H1 (cell line): Measurements from ENCODE around the gene FAM131A. TPM values are rescaled to one million over a fixed set of nuclear protein-coding genes. Genes with fewer than 3 reads are reported as not detected.

Experiments used
- HDAC2 ChIP-seq, 2 experiments: fragments of 300-600 bp in 1 of 2; sonication (generic) in 1 of 2; IDR thresholded peaks; 2 replicates each; pipeline ENCODE4 v1.6.1; 2011 to 2012; ENCODE audit warnings: low read depth in 2 of 2, low read length in 2 of 2, mild to moderate bottlenecking in 2 of 2, moderate library complexity in 2 of 2, borderline replicate concordance in 1 of 2, inconsistent platforms in 1 of 2
- JUND ChIP-seq: IDR thresholded peaks from 2 replicates; pipeline ENCODE4 v1.6.1; 2011; ENCODE audit warnings: mild to moderate bottlenecking, improper control_type of control experiment, low read length
- polyA plus RNA-seq, 7 experiments: library from polyadenylated mRNA; depleted of rRNA in 3 of 7; stranded (reverse) in 5 of 7; unstranded in 2 of 7; fragments of >200 nt in 5 of 7; fragments of 200-250 nt in 2 of 7; gene quantifications; 1 replicate in 5 of 7; 2 replicates in 1 of 7; 4 replicates in 1 of 7; pipeline versions ENCODE4 v1.2.1 to v1.2.3, GENCODE V29; 2011 to 2013; ENCODE audit warnings: missing spikeins in 2 of 7, mixed read lengths in 2 of 7
- total RNA-seq: library from RNA; stranded (reverse); fragmentation: NEBNext Ultra II Directional; extraction: Animal tissue kit (Norgen Biotek cat#: 25700); gene quantifications from 2 replicates; pipeline ENCODE4 v1.2.1, GENCODE V29; 2021
- TF ChIP-seq, protein P1 (sequence below): IDR thresholded peaks from 2 replicates; pipeline ENCODE4 v1.6.1; 2012; ENCODE audit warnings: low read length, inconsistent platforms

FAM131A gene
- total and polyA plus RNA-seq, 2 of the 8 experiments (the other 6 are each of a cell fraction or from before 2014, with no cell fraction given) = 16.0 to 21.9 TPM

DNA sequence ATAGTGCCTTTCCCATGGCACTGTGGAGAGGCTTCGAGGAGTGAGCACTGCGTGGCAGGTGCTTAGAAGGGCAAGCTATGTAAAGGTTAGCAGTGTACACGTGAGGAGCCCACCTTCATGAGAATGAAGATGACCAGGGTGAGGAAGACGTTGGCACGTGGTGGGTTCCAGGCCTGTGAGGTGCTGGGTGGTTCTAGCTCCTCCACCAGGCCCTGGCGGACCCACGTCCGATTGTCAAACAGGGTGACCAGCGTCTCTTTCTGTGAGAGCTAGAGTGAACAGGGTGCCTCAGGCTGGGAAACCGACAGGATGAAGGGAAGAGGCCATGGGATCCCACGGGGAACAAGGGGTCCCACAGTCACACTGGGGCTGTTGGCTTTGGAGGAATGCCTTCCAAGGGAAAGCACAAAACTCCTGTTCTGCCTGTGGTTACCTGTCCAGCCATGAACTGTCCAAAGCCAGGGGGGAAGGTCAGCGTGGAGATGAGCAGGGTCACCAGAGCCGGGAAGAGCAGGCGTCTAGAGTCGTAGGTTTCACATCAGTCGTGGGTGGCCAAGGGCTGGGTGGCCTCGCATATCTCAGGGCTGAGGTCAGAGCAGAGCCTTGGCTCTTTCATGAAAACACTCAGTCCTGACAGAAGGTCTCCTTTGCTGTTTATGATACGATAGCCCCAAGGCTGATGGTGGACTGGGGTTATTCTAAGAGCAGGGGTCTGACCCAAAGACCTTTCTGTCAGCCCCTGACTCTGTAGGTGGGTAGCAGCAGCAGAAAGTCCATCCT, 18.1 kb downstream of the FAM131A start (continued):
- TF ChIP-seq JUND (no peak), HDAC2 (IDR thresholded peaks at IDR 0.05; ENCODE audit: borderline replicate concordance in 1 of 2, low read depth in 2 of 2, low read length in 2 of 2) (no peak)
- TF ChIP-seq, protein P1, sequence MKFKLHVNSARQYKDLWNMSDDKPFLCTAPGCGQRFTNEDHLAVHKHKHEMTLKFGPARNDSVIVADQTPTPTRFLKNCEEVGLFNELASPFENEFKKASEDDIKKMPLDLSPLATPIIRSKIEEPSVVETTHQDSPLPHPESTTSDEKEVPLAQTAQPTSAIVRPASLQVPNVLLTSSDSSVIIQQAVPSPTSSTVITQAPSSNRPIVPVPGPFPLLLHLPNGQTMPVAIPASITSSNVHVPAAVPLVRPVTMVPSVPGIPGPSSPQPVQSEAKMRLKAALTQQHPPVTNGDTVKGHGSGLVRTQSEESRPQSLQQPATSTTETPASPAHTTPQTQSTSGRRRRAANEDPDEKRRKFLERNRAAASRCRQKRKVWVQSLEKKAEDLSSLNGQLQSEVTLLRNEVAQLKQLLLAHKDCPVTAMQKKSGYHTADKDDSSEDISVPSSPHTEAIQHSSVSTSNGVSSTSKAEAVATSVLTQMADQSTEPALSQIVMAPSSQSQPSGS = no peak
- TF ChIP-seq, all 59 proteins: peak for 0
